Stimulated activated CD4-positive, alpha-beta T cell treated with anti-CD3 and anti-CD28 coated beads, Interleukin-2, amount 100 ng/mL, for 4 hours (primary cell): ENCODE results near the gene APP.

Experiments used
- DNase-seq: peaks from one replicate; pipeline ENCODE4 v3.0.0-alpha.2; 2020; ENCODE audit warnings: low read depth

Gene APP

DNA sequence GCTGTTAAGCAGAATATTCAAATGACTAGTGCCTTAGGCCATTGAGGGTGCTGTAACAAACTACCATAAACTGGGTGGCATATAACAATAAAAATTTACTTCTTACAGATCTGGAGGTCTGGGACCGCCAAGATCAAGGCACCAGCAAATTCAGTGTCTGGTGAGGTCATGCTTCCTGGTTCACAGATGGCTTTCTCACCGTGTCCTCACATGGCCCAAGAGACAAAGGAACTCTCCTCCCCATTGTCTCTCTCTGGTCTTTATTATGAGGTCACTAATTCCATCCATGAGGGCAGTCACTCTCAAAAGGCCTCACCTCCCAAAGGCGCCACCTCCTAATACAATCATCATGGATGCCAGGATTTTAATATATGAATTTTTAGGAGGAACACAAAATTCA, 308.5 kb downstream of the APP start:
- no peak for DNase-seq

DNA sequence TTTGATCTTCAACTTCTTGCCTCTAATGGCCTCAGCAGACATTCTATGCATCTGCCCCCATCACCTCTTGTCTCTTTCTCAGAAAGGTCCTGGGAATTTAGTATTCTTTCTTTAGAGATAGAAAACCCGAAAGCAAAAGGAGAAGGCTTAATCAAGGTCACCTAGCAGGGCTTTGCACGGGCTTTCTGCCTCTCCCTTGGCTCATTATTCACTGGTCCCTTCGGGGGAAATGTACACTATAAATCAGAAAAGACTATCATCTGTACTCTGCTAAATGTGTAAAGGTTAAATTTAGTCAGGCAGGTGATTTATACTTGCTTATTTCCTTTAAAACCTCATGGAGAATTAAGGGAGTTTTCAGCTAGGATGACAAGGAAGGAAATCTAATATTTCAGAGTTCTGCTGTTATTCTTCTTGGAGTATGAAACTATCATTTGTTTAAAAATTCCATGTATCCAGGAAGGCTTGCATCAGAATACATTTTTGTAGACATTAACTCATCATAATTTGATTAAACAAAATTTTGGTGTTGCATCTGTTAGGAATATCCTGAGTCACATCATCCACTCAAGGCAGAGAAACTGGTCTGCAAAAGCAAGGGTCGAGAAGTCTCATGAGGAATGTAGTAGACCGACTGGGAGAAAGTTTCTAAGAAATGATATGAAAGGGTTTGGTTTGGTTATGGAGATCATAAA, 311.2 kb downstream of the APP start:
- DNase-seq: no peak

GRCh38 chr21:25858325-25858724, 312.2 kb downstream of the APP start:
- DNase-seq: no peak

DNA sequence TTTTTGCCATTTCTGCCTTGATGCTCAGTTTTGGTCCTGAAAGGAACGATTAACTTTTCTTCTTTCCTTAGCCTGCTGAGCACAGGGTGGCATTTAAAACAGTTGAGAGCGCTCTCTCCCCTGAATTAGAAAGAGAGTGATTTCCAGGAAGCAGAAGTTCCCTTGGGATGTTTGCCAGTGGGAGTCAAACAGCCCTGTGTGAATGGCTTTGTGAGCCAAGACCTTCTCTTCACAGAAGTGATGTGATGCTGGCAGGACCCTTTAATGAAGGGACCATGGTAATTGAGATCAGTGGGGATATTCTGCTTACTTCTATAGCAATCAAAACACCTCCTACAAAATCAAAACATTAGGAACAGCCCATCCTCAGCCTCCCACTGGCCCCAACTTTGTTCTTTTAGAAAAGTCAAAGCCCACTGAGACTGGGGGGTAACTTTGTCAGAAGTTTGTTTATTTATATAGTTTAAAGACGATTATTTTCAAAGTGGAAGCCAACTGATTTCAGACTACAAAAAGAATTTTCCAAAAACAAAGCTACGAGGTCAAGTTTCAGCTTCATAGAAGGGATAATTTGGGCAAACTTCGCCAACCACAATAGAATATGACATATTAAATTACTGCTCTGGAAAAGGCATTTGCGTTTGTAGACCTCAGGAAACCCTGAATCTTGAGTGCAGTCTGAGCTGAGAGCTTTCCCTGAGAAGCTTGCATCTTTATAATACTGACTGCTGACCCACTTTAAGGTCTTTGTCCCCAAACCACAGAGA, 313.1 kb downstream of the APP start:
- no peak for DNase-seq

- no peak for DNase-seq
Measured at GRCh38 chr21:25855576-25855975, 315.0 kb downstream of the APP start.

GRCh38 chr21:25850126-25850842, 320.3 kb downstream of the APP start:
- DNase-seq: no peak

GRCh38 chr21:25848309-25848708, 322.3 kb downstream of the APP start:
- no peak for DNase-seq

- no peak for DNase-seq
Measured at GRCh38 chr21:25845729-25846256, 324.8 kb downstream of the APP start.

- no peak for DNase-seq
Measured at GRCh38 chr21:25842925-25843324, 327.6 kb downstream of the APP start.

DNA sequence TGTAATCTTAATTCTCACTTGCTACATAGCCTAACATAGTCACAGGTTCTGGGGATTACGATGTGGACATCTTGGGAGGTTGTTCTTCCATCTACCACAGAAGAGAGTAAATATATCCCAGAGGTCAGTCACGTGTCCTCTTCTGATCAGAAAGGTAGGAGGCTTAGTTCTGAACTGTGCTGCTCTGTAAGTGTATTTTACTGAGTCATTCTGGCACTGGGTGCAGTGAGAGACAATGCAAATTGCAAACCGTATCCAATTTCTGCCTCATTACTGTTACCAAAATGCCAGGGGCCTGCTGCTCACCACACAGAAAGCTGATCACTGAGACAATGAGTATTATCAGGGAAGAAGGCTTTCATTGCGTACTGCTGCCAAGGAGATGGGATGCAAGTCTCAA, 331.8 kb downstream of the APP start:
- DNase-seq: no peak

DNA sequence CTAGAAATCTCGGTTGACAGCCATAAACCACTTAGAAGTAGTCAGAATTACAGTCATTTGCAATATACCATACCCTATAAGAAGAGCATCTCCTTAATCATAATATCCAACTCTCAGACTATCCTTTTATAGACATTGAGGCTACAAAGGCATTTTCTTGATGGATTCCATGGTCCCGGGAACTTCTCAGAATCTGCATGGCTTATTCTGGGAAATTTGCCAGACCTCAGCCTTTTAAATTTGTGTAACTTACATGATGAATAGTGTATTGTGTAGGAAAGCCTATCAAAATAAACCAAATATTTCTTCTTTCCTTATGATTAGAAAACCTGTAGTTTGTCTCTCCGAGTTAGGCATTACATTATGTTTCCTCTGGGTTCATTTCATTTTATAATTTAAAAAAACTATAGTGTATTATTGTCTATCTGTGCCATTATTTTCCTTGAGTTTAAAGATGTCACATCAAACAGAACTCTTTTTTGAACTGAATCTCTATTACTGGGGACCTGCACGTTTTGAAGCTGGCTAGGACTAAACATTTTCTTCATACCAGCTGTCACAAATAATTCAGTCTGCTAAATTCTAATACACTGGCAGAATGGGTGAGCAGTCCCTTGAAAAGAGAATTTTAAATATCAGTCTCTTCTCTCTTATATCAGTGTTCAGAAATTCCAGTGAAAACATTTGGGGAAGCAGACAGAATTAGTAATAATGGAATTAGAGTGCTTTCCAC, 332.9 kb downstream of the APP start:
- no peak for DNase-seq

DNA sequence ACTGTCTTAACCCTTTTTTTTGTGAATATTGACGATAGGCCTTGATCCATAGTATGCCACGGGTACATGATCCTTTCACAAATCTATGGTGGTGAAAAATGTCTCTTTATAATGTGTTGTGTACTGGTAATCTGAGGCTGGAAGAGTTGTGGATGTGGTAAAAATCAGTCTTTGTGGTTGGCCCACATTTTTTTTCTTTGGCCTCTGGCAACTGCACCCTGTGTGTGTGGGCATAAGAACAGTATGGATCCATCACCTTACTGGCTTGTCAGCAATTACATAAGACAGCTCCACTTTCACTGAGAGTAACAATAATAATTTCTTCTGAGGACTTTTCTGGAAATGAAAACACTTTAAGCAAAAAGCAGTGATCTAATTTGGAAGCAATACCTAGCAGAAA, 334.2 kb downstream of the APP start:
- DNase-seq: no peak

- DNase-seq: no peak
Measured at GRCh38 chr21:25834381-25834780, 336.2 kb downstream of the APP start.

DNA sequence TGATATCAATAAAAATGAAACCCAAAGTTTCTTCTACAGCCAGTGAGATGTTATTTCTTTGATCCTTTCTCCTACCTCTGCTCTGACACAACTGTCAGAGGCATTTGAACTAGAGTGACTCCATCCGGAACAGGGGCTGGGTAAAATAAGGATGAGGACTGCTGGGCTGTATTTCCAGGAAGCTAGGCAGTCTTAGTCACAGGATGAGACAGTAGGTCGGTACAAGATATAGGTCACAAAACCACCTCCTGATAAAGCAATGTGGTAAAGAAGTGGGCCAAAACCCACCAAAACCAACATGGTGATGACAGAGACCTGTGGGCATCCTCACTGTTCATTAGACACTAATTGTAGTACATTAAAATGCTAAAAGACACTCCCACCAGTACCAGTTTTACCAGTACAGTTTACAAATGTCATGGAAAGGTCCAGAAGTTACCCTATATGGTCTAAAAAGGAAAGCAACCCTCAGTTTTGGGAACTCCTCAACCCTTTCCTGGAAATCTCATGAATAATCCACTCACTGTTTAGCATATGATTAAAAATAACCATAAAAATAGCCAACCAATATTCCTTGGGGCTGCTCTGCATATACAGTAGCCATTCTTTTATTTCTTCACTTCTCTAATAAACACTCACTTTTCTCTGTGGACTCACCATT, 339.1 kb downstream of the APP start:
- no peak for DNase-seq
